T47D (cell line): ENCODE results near the gene B3GLCT.
"Not testable (repeated sequence)": the region's sequence is repeated elsewhere in the genome, so short reads cannot be mapped to it uniquely, and the experiment has no call there.

Experiments used
- DNase-seq, 2 experiments: peaks; one replicate each; pipeline versions ENCODE4 v3.0.0 to v3.0.0-alpha.2; 2011 to 2012; ENCODE audit warnings: low read depth in 1 of 2, low spot score in 1 of 2
- JUND ChIP-seq: IDR thresholded peaks from 2 replicates; pipeline ENCODE4 v1.6.1; 2012; ENCODE audit warnings: low read depth
- in situ Hi-C: cut with HindIII; loops from 2 replicates; pipeline ENCODE4 v1.10.0; 2016; ENCODE audit warnings: low sequenced_read_pairs, low pct_unique_long_range_greater_than_20kb

Gene B3GLCT

GRCh38 chr13:31172001-31172400 is 27.8 kb upstream of the B3GLCT start:
- no peak for TF ChIP-seq JUND
- no peak for DNase-seq
- in situ Hi-C loops: no loop called here

GRCh38 chr13:31172535-31172934 is 27.2 kb upstream of the B3GLCT start:
- TF ChIP-seq JUND: no peak
- in situ Hi-C loops: no loop called here
- peak in 1 of 2 experiments; percentile 65 for DNase-seq

GRCh38 chr13:31174018-31174417 is 25.8 kb upstream of the B3GLCT start:
- TF ChIP-seq JUND: no peak
- peak in 1 of 2 experiments; percentile 21 for DNase-seq
- in situ Hi-C loops: no loop called here

GRCh38 chr13:31175847-31176532 is 23.8 kb upstream of the B3GLCT start:
- TF ChIP-seq JUND: no peak
- no peak for DNase-seq
- in situ Hi-C loops: no loop called here

- DNase-seq, in situ Hi-C loops: not testable (repeated sequence)
These were observed 21.8 kb upstream of the B3GLCT start for GRCh38 chr13:31177813-31178495.

- DNase-seq: no peak
- TF ChIP-seq JUND: no peak
- in situ Hi-C loops: no loop called here
These were observed 20.5 kb upstream of the B3GLCT start for GRCh38 chr13:31179241-31179640.

- DNase-seq: no peak
- no peak for TF ChIP-seq JUND
- in situ Hi-C loops: no loop called here
These were observed 20.0 kb upstream of the B3GLCT start for GRCh38 chr13:31179754-31180153.

GRCh38 chr13:31182987-31183386 is 16.8 kb upstream of the B3GLCT start:
- DNase-seq: no peak
- no peak for TF ChIP-seq JUND
- in situ Hi-C loops: no loop called here

- no peak for DNase-seq
- no peak for TF ChIP-seq JUND
- in situ Hi-C loops: no loop called here
These were observed 15.3 kb upstream of the B3GLCT start for GRCh38 chr13:31184451-31184850.

GRCh38 chr13:31184981-31185645 is 14.7 kb upstream of the B3GLCT start:
- in situ Hi-C loops: no loop called here
- DNase-seq: no peak
- TF ChIP-seq JUND: no peak

GRCh38 chr13:31191748-31192147 is 8.0 kb upstream of the B3GLCT start:
- in situ Hi-C loops: no loop called here
- no peak for TF ChIP-seq JUND
- DNase-seq: no peak

GRCh38 chr13:31192306-31192705 is 7.5 kb upstream of the B3GLCT start:
- TF ChIP-seq JUND: no peak
- in situ Hi-C loops: no loop called here
- no peak for DNase-seq

GRCh38 chr13:31195616-31196015 is 4.2 kb upstream of the B3GLCT start:
- TF ChIP-seq JUND: no peak

GRCh38 chr13:31196992-31197391 is 2.8 kb upstream of the B3GLCT start:
- no peak for DNase-seq
- in situ Hi-C loops: no loop called here
- TF ChIP-seq JUND: no peak

More at GRCh38 chr13:31195616-31196015, 4.2 kb upstream of the B3GLCT start:
- no peak for DNase-seq
- in situ Hi-C loops: no loop called here
